ENCODE measurements around the gene MTAP.

The MTAP gene

DNA sequence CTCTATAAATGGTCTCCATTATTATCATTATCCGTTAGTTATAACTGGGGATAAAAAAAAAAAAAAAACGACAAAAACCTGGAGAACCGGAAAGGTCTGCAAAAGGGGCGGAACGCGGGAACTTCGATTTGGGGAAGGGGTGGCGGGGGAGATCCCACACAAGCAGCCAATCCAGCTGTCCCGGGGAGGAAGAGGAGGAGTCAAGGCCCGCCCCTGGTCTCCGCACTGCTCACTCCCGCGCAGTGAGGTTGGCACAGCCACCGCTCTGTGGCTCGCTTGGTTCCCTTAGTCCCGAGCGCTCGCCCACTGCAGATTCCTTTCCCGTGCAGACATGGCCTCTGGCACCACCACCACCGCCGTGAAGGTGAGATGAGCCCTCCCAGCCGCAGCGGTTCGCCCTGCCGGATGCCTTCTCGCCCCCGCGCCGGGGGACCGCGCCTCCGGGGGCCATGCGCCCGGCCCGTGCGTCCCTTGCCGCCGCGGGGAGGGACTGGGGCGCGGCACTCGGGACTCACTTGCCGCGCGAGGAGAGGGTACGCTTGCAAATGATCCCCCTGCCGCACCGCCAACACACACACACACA lies at the start of gene MTAP:
Gene MTAP (plus strand): TSS at position 219 of the 583 bp plus-strand sequence. CDS start 113 bp downstream, at position 332.
- DNase-seq: peak; percentile 88 to 90

- no peak for DNase-seq
Observed at GRCh38 chr9:21753523-21753922, 48.9 kb upstream of the MTAP start.

- no peak for DNase-seq
Observed at GRCh38 chr9:21754741-21755140, 47.7 kb upstream of the MTAP start.

GRCh38 chr9:21758540-21758939 lies 43.9 kb upstream of the MTAP start:
- DNase-seq: no peak

DNA sequence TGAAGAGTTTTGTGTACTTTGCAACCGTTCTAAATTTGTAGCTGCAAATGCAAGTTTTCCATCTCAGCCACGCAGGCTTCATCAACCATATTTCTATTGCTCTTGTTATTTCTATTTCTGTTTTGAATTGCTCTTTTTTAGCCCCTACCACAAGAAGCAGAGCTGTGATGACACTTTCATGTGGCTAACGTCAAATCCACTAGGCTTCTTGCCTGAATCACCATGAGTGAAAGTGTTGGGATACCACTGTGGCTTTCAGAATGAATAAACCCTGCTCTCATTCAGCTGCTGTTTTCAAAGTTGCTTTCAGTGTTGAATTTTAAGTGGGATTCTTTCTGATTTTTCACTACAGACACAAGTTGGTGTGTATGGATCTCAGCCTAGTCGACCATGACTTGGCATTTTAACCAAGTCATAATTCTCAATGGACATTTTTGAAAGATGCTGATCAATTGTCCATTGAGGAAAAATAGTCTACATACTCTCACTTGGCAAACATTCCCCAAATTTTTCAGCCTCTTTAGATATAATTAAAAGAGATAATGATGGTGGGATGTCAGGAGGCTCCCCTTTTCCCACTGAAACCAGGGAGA lies 41.0 kb upstream of the MTAP start:
- DNase-seq: no peak

GRCh38 chr9:21762064-21762463 lies 40.4 kb upstream of the MTAP start:
- no peak for DNase-seq

GRCh38 chr9:21764846-21765245 lies 37.6 kb upstream of the MTAP start:
- DNase-seq: no peak

GRCh38 chr9:21766096-21766495 lies 36.3 kb upstream of the MTAP start:
- DNase-seq: no peak

GRCh38 chr9:21770871-21771560 lies 31.4 kb upstream of the MTAP start:
- no peak for DNase-seq

DNA sequence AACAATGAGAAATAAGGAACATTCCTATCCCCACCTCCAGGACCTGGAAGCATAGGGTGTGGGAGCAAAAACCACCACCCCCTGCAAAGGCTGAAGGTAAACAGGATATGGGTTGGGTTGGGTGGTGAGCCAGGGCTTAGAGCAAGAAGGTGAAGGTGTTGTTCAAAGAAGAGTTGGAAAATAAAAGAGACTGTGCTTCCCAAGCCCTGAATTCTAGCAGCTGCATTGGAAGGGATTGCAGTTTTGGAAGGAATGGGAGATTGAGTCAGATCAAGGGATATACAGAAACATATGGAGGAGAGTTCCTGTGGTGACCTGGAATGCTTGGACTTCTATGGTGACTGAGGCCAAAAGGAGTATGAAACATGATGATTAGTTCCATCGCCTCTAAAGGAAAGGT lies 24.7 kb upstream of the MTAP start:
- no peak for DNase-seq

- peak; percentile 75 to 76 for DNase-seq
Observed at GRCh38 chr9:21778304-21778703, 24.1 kb upstream of the MTAP start.

DNA sequence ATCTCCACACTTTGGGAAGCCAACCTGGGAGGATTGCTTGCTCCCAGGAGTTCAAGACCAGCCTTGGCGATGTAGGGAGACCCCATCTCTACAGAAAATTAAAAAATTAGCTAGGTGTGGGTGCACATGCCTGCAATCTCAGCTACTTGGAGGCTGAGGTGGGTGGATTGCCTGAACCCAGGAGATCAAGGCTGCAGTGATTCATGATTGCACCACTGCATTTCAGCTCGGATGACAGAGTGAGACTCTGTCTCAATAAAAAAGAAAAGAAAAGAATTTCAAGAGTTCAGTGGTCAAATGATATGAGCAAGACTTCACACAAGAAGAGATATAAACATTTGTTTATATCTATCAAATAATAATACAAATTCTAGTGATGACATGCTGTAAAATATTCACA lies 23.0 kb upstream of the MTAP start:
- no peak for DNase-seq

- DNase-seq: no peak
Observed at GRCh38 chr9:21781656-21782055, 20.8 kb upstream of the MTAP start.

DNA sequence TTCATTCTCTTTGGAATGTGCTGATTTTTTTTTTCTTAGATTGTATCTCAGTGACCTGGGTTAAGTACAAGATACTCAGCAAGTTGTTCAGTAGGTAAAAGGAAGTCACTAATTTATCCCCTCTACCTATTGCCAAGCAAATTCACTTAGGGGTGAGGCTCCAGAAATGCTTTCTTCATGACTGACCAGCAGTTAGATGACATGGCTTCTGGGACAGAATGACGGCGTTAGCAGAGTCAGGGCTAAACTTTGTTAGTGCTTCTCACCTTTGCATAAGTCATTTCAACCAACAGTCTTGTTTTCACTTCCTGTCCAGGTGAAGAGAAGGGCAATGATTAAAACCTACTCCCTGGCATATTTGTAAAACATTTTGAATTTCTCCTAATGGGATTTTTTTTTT lies 20.2 kb upstream of the MTAP start:
- DNase-seq: no peak

- no peak for DNase-seq
Observed at GRCh38 chr9:21788752-21789151, 13.7 kb upstream of the MTAP start.

GRCh38 chr9:21789541-21790037 lies 12.8 kb upstream of the MTAP start:
- peak; percentile 87 to 90 for DNase-seq

DNA sequence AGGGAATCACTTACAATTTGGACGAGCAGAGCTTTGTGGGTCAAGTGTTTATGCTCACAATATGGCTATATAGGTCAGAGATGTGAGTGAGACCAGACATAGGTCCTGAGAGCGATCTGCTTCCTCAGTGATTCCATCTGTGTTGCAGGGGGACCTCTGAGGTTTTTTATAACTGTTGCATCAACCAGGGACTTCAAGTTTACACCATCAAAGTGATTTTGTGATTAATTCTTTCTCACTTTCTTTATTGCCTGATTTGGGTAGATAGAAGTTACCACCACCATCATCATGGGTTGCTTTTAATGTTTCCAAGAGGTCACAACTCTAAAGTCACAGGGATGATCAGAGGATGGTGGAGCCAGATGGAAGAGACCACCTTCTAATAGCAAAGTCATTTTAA lies 7.0 kb upstream of the MTAP start:
- DNase-seq: no peak

DNA sequence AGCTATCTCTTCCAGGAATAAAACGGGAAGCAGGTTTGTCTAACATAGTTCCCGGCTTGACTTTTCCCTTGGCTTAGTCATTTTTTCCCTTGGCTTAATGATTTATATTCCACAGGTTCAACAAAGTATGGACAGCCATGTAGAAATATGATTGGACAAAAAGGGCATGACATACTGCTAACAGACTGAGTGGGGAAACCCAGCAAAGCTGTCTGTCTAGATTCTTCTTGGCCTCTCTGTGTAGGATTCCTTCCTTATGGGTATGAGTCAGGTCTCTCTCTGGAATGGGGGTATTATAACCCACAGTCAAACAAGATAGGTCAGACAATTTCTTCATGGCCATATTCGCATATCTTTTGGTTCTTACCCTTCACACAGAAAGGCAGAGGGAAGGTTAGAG lies 5.7 kb upstream of the MTAP start:
- DNase-seq: no peak

DNA sequence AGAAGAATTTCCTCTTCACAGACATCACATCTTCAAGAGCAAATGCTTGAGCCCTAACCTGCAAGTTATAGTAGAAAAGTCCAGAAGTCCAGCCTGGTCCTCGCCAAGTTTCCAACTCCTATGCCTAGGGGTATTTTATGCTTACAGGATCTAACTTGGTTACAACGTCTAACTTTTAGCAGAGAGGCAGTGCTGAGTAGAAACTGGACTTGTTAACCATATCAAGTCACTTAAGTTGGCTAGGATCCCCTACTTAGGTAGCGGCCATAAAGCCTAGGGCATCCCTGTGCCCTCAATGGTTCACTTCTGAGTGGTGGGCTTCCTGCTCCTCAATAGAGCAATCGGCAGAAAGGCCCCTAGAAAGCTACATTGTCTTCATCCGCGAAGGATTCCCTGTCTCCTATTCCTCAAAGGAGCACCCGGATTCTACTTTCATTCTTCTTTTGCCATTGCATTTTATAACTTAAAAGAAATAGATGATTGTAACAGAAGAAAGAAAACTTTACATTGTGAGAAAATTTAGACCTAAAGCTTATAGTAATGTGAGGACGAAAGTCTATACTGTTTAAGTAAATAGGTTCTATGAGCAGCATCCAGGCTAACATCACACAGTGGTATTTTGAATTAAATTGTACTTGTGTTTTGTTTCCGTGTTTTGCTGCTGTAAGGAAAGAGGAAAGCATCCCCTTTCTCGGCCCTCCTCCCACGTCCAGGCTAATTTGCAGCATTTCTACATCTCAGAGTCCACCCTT lies 1.3 kb upstream of the MTAP start:
- no peak for DNase-seq

DNA sequence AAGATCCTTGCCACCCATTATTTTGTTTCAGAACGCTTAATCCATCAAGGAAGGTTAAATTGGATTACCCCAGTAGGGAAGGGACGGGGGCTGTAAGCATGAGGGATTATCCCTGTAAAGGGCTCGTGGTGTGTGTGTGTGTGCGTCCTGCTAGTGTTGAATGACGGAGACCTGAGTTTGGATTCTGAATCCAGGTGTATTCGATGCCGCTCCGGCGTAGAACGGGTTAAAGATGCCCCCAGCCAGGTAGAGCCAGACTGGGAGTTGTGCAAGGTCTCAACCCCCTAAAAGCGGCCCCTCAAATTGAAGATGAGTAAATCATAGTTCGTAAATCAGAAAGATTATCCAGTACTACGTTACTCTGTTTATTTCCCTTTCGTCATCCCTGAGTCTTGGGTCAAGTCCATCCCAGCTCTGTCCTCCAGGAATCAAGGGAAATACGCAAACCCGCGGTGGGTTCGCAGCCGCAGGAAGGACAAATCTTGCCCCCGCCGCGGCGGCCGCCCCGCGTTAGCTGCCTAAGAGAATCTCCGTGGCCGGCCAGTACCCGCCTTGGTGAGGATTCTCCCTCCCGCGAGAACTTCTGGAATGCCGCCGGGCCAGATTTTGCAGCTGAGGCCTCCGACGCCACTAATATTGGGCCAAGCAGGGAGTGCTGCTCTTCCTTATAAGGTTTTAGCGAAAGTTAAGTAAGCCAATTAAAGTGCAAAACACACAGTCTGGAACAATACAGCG lies 586 bp upstream of the MTAP start:
- no peak for DNase-seq

- DNase-seq: no peak
Observed at GRCh38 chr9:21803649-21804048, 1.2 kb downstream of the MTAP start.

GRCh38 chr9:21804331-21804730 lies 1.9 kb downstream of the MTAP start:
- DNase-seq: no peak

DNA sequence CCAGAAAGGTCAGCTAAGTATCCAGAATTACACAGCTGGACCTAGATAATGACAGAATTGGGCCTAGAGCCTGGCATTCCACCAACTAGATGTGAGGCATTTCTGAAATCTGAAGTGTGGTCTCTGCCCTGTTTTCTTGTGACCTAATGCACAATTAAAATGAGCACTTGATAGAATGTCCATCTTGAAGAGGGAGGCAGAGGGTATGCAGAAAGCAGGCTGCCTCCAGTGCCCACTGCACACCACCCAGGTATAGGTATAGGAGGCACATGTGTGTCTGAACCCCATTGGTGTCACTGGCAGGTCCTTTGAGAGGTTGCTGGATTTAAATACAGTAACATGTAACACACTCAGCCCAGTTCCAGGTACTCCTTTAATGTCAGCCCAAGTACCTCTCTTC lies 2.4 kb downstream of the MTAP start:
- no peak for DNase-seq

Measured in AML-193 (cell line).